A673 (cell line): ENCODE data around the gene THG1L.

ENCODE experiments used
- CTCF ChIP-seq: fragments of 300-800, 200-600 bp; sonication (generic); conservative IDR thresholded peaks from 2 replicates; pipeline ENCODE4 v1.5.1; 2017; ENCODE audit warnings: low read depth, mild to moderate bottlenecking, antibody characterized with exemption, low read length, moderate library complexity, mixed read lengths
- EZH2 ChIP-seq: fragments of 200-600 bp; sonication (generic); IDR thresholded peaks from 2 replicates; pipeline ENCODE4 v1.6.1; 2017; ENCODE audit warnings: borderline replicate concordance, low read depth, mild to moderate bottlenecking, mixed read lengths, antibody characterized with exemption, low read length; ENCODE audit not compliant: poor library complexity, severe bottlenecking

DNA sequence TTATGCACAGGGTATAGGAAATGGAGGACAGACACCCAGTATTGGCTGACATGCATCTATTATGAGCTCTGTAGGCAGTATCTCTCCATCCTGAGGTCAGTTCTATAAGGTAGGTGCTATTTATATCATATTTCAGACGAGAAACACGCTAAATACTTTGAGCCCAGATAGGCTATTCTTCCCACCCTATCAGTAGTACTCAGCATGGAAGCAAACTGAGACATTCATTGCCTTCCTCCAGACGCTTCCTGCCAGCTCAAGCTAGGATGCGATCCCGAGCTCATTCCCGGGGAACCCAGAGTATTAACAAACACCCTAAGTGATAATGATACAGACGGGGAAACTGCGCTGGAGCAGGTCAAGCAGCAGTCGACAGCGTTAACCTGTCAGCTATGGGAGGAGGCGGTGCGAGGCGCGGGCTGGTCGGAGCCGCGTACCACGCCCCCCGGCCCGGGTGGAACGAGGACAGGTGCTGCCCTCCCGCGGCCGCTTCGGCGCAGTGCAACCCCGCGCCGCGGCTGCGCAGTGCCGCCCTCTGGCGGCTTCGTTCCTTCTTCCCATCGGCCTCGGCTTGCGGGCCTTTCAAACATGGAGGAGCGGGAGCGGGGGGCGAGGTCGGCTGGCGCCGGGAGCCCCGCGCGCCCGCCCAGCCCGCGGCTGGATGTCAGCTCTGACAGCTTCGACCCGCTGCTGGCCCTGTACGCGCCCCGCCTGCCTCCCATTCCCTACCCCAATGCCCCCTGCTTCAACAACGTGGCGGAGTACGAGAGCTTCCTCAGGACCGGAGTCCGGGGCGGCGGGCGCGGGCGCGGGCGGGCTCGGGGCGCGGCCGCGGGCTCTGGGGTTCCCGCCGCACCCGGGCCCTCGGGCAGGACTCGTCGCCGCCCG lies 12.2 kb downstream of the THG1L start, which contains the start of gene LSM11:
- TF ChIP-seq CTCF (peak; percentile 84), EZH2 (no peak)
